ENCODE data around the gene ITGAX.
A peak's percentile ranks its signal among the peaks of the same experiment; 100 is the strongest.

The ITGAX gene

DNA sequence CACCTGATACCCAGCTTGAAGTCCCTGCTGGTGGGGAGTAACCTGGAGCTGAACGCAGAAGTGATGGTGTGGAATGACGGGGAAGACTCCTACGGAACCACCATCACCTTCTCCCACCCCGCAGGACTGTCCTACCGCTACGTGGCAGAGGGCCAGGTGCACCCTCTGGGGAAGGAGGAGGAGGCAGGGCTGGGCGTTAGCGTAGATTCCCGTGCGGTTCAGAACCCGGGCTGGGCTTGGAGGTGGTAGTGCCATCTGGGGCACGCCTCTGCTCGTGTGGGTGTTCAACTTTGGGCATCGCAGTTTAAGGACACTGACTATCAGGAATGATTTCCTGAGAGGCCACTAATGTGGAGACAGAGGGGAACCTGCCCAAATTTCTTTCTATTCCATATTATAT, 18.3 kb downstream of the ITGAX start:
- no peak for DNase-seq (ENCODE audit: low read depth in 2 of 2)

DNA sequence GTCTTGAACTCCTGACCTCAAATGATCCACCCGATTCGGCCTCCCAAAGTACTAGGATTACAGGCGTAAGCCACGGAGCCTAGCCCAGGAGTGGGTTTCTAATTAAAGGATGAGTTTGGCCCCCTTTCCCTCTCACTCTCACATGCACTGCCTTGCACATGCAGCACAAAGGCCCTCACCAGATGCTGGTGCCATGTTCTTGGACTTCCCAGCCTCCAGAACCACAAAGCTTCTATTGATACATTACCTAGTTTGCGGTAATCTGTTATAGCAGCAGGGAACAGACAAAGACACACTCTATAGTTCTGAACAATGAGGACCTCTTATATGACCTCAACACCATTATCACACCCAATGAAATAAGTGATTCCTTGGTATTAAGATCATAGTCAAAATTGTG, 20.3 kb downstream of the ITGAX start:
- DNase-seq (ENCODE audit: low read depth in 2 of 2), result no peak

DNA sequence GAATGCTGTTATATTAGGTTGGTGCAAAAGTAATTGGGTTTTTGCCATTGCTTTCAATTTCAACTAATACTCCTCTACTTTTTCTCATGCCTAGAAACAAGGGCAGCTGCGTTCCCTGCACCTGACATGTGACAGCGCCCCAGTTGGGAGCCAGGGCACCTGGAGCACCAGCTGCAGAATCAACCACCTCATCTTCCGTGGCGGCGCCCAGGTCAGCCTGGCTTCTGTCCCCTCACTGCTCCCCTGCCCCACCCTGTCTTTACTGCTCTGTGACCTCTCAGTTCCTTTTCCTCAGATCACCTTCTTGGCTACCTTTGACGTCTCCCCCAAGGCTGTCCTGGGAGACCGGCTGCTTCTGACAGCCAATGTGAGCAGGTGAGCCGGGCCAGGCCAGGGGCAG, 21.7 kb downstream of the ITGAX start:
- DNase-seq (ENCODE audit: low read depth in 2 of 2), result no peak

DNA sequence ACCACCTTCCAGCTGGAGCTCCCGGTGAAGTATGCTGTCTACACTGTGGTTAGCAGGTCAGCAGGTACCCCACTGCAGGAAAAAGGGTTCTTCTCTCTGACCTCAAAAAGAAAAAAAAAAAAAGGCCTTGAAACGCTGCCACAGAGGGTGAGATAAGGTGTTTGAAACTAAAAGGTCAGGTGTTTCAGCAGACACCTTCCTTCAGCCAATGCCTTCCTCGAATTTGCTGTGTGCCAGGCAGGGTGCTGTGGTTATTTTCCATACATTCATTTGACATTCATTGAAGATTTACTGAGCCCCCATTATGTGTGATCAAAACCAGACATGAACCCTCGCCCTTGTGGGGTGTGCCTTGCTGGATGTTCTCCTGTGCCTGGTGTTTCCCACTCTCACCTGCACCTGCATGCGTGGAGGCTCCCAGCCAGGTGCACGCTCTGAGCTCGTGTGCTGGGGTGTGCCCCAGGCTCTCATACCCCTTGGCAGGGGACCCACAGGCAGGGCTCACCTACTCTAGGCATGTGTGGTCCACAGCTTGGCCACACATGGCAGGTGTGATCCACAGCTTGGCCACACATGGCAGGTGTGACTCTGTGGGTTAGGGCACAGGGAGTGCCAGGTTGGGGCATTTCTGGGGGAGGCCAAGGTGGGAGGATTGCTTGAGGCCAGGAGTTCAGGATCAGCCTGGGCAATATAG, 22.4 kb downstream of the ITGAX start:
- DNase-seq (ENCODE audit: low read depth in 2 of 2), result no peak

- DNase-seq (ENCODE audit: low read depth in 2 of 2), result no peak
Observed at GRCh38 chr16:31380201-31380600, 25.2 kb downstream of the ITGAX start.

DNA sequence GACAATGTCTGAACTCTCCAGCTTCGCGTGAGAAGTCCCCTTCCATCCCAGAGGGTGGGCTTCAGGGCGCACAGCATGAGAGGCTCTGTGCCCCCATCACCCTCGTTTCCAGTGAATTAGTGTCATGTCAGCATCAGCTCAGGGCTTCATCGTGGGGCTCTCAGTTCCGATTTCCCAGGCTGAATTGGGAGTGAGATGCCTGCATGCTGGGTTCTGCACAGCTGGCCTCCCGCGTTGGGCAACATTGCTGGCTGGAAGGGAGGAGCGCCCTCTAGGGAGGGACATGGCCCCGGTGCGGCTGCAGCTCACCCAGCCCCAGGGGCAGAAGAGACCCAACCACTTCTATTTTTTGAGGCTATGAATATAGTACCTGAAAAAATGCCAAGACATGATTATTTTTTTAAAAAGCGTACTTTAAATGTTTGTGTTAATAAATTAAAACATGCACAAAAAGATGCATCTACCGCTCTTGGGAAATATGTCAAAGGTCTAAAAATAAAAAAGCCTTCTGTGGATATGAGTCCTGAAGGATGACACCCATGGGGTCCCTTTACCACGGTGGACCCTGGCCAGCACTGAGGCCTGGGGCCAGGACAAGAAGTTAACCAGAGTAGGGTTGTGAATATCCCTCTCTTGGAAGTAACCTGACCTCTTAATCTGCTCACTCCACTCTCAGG, 27.6 kb downstream of the ITGAX start:
- DNase-seq (ENCODE audit: low read depth in 2 of 2), result peak; percentile 58 to 60

DNA sequence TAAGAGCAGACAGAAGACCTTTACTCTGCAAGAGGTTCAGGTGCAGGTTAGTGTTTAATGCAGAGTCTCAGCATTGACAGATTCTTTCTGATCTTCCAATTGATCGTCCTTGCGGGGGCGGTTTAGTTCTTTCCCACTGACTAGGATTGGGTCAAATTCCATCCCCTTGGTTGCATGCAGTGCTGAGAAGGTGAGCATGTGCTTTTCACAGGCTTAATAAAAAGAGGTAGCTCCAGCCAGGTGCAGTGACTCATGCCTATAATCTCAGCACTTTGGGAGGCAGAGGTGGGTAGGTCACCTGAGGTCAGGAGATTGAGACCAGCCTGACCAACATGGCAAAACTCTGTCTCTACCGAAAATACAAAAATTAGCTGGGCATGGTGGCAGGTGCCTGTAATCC, 30.7 kb downstream of the ITGAX start:
- no peak for DNase-seq (ENCODE audit: low read depth in 2 of 2)

- DNase-seq (ENCODE audit: low read depth in 2 of 2), result no peak
Observed at GRCh38 chr16:31386157-31386984, 31.4 kb downstream of the ITGAX start.

DNA sequence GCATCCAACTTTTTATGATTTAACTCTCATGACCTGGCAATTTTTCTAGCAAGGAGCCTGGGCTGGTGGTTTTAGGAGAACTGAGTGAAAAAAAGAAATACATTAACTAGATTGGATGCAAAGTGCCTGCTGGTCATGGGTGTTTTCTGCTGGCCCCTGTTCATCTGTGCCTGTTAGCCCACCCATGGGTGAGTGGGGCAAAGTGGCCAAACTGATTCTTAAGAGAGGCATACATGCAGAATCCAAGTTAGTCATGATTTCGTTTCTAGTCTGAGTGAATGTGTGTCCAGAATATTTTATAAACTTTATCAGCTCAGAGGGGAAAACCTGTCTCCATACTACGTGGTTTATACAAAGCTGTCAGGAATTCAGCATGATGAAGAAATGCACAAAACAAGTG, 33.6 kb downstream of the ITGAX start:
- no peak for DNase-seq (ENCODE audit: low read depth in 2 of 2)

GRCh38 chr16:31390504-31391041, 35.6 kb downstream of the ITGAX start:
- no peak for DNase-seq (ENCODE audit: low read depth in 2 of 2)

GRCh38 chr16:31393056-31393455, 38.1 kb downstream of the ITGAX start, which contains the start of gene ITGAD:
TSS of gene ITGAD (plus strand) at chr16:31393335. CDS start at chr16:31393361, 26 bp downstream.
- no peak for DNase-seq (ENCODE audit: low read depth in 2 of 2)

DNA sequence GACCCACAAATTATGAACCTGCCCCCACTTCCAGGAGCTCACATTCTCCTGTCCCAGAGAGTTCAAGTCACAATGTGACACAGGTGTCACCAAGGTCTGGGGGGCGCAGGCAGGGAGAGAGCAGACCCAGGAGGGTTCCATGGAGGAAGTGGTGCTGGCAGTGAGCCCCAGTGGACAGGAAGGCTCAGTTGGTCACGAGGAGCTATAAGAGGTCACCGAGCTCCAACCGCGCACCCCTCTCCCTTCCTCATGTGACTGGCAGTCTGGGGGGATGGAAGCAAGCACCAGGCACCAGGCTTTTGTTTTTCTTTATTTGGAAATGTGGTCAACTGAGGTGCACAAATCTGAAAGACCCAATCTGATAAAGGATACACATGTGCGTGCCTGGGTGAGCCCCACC, 40.7 kb downstream of the ITGAX start:
- DNase-seq (ENCODE audit: low read depth in 2 of 2), result no peak

GRCh38 chr16:31397096-31397660, 42.2 kb downstream of the ITGAX start:
- DNase-seq (ENCODE audit: low read depth in 2 of 2), result no peak

GRCh38 chr16:31397701-31398100, 42.7 kb downstream of the ITGAX start:
- no peak for DNase-seq (ENCODE audit: low read depth in 2 of 2)

DNA sequence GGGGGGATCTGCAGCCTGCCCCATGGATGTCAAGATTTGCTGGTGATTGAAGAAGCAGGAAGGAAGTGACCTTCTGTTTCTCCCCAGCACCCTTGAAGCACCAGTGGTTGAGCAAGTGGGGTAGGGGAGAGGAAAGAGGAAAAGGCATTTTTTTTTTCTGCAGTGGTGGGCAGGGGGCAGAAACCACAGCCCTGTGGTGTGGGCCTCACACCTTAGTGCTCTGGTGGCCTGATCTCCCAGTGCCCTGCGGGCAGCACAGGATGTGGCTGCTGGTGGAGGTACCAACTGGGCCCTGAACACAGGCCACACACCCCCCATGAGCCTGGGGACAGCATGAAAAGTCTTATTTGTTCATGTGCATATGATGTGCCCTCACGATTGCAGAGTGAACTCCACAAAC, 45.2 kb downstream of the ITGAX start:
- no peak for DNase-seq (ENCODE audit: low read depth in 2 of 2)

DNA sequence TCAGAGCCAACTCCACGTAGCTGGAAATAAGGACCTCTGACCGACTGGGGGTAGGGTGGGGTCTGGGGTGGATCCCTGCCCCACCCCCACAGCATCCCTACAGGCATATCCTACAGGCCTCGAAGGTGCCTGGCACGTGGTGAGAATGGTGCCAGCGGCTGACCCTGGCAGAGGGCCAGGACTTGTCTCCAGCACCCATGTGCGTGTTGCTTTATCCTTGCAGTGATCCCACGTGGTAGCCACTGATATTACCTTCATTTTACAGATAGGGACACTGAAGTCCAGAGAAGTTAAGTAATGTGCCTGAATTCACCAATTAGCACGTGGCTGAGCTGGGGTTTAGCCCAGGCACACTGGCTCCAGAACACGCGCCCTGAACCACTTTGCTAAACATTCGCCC, 46.5 kb downstream of the ITGAX start:
- no peak for DNase-seq (ENCODE audit: low read depth in 2 of 2)

DNA sequence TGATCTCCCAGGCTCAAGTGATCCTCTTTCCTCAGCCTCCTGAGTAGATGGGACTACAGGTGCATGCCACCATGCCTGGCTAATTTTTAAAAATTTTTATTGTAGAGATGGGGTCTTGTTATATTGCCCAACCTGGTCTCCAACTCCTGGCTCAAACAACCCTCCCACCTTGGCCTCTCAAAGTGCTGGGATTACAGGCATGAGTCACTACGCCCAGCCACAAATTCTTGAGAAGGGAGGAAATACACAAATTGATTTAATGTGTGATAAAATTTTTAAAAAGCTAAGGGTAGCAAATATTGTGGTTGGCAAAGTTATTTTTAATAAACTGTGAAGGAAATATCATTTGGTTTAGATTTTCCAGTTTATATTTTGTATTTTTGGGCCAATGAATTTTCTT, 47.7 kb downstream of the ITGAX start:
- DNase-seq (ENCODE audit: low read depth in 2 of 2), result no peak

GRCh38 chr16:31403590-31404352, 48.8 kb downstream of the ITGAX start:
- DNase-seq (ENCODE audit: low read depth in 2 of 2), result no peak

GRCh38 chr16:31404353-31405064, 49.5 kb downstream of the ITGAX start:
- DNase-seq (ENCODE audit: low read depth in 2 of 2), result no peak

GRCh38 chr16:31407406-31407805, 52.4 kb downstream of the ITGAX start:
- DNase-seq (ENCODE audit: low read depth in 2 of 2), result no peak

DNA sequence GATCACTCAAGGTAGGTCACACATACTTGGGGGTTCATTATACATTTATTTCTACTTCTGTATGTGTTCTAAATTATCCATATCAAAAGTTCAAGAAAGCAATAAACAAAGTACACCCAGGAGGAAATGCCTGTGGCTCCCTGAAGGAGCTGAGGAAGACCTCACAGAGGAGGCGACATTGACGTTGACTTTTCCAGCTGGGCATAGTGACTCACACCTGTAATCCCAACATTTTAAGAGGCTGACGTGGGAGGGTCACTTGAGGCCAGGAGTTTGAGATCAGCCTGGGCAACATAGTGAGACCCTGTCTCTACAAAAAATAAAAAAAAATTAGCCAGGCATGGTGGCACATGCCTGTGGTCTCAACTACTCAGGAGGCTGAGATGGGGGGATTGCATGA, 54.5 kb downstream of the ITGAX start:
- DNase-seq (ENCODE audit: low read depth in 2 of 2), result no peak
